Stimulated activated CD8-positive, alpha-beta memory T cell treated with anti-CD3 and anti-CD28 coated beads, Interleukin-4, amount 100 ng/mL, for 48 hours (primary cell): ENCODE results near the gene PTPN14.

ENCODE experiments used
- DNase-seq: peaks from one replicate; pipeline ENCODE4 v3.0.0-alpha.2; 2020

Gene PTPN14

GRCh38 chr1:214473862-214474261, 77.5 kb downstream of the PTPN14 start:
- DNase-seq, result no peak

- DNase-seq, result no peak
Observed at GRCh38 chr1:214473387-214473786, 78.0 kb downstream of the PTPN14 start.

- no peak for DNase-seq
Observed at GRCh38 chr1:214472364-214472763, 79.0 kb downstream of the PTPN14 start.

GRCh38 chr1:214471458-214471857, 79.9 kb downstream of the PTPN14 start:
- no peak for DNase-seq

GRCh38 chr1:214470132-214470531, 81.3 kb downstream of the PTPN14 start:
- DNase-seq, result no peak

GRCh38 chr1:214469290-214469689, 82.1 kb downstream of the PTPN14 start:
- DNase-seq, result no peak

- DNase-seq, result no peak
Observed at GRCh38 chr1:214467078-214467585, 84.3 kb downstream of the PTPN14 start.

GRCh38 chr1:214466403-214467077, 84.9 kb downstream of the PTPN14 start:
- no peak for DNase-seq

GRCh38 chr1:214464445-214465287, 86.7 kb downstream of the PTPN14 start:
- DNase-seq, result no peak

GRCh38 chr1:214463596-214463995, 87.8 kb downstream of the PTPN14 start:
- DNase-seq, result no peak

GRCh38 chr1:214462882-214463281, 88.5 kb downstream of the PTPN14 start:
- no peak for DNase-seq

- no peak for DNase-seq
Observed at GRCh38 chr1:214461305-214461704, 90.1 kb downstream of the PTPN14 start.

GRCh38 chr1:214460304-214460916, 91.0 kb downstream of the PTPN14 start:
- DNase-seq, result no peak

- no peak for DNase-seq
Observed at GRCh38 chr1:214459895-214460294, 91.5 kb downstream of the PTPN14 start.

- DNase-seq, result no peak
Observed at GRCh38 chr1:214458541-214458940, 92.9 kb downstream of the PTPN14 start.

- no peak for DNase-seq
Observed at GRCh38 chr1:214455971-214456867, 95.2 kb downstream of the PTPN14 start.

- no peak for DNase-seq
Observed at GRCh38 chr1:214455479-214455878, 95.9 kb downstream of the PTPN14 start.

GRCh38 chr1:214454569-214455396, 96.6 kb downstream of the PTPN14 start:
- no peak for DNase-seq

- no peak for DNase-seq
Observed at GRCh38 chr1:214453109-214453722, 98.2 kb downstream of the PTPN14 start.

- DNase-seq, result no peak
Observed at GRCh38 chr1:214452152-214452784, 99.1 kb downstream of the PTPN14 start.

GRCh38 chr1:214451596-214451995, 99.8 kb downstream of the PTPN14 start:
- DNase-seq, result peak; percentile 67
